Subcutaneous adipose tissue (tissue), 4 donors: ENCODE results near the gene SHOC2. TPM values are rescaled to one million over a fixed set of nuclear protein-coding genes. Genes with fewer than 3 reads are reported as not detected.

Experiments
- total RNA-seq, 4 donors: library from RNA; depleted of rRNA; stranded (reverse); fragments of >200 nt; gene quantifications; one replicate each; pipeline ENCODE4 v1.1.0, GENCODE V29; 2016
- TF ChIP-seq, protein P1 (sequence below): fragments of 450-650 bp; IDR thresholded peaks from one replicate; pipeline ENCODE4 v1.5.1; 2016; ENCODE audit warnings: low read depth, mild to moderate bottlenecking, control low read depth, antibody characterized with exemption, moderate library complexity

SHOC2 gene
- total RNA-seq, 4 donors from 2014 or later = 67.1 to 128 (median 72.0) TPM

DNA sequence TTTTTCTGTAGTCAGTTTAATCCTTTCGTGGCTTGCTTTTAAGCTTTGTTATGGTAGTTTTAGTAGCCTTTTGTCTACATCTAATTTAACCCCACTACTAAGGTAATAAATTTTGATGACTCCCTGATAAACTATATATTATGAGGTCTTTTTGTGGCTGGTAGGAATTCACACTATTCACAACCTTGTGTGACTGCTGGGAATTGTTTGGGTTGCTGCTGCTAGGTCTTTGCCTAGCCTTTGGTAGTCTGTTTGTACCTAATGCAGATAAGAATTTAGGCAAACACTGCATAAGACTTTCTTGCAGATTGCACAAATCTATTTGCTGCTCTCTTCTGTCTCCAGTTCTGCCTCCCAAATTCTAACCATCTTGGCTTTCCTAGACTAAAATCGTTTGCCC, 58.3 kb downstream of the SHOC2 start:
- TF ChIP-seq, protein P1, sequence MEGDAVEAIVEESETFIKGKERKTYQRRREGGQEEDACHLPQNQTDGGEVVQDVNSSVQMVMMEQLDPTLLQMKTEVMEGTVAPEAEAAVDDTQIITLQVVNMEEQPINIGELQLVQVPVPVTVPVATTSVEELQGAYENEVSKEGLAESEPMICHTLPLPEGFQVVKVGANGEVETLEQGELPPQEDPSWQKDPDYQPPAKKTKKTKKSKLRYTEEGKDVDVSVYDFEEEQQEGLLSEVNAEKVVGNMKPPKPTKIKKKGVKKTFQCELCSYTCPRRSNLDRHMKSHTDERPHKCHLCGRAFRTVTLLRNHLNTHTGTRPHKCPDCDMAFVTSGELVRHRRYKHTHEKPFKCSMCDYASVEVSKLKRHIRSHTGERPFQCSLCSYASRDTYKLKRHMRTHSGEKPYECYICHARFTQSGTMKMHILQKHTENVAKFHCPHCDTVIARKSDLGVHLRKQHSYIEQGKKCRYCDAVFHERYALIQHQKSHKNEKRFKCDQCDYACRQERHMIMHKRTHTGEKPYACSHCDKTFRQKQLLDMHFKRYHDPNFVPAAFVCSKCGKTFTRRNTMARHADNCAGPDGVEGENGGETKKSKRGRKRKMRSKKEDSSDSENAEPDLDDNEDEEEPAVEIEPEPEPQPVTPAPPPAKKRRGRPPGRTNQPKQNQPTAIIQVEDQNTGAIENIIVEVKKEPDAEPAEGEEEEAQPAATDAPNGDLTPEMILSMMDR = no peak

DNA sequence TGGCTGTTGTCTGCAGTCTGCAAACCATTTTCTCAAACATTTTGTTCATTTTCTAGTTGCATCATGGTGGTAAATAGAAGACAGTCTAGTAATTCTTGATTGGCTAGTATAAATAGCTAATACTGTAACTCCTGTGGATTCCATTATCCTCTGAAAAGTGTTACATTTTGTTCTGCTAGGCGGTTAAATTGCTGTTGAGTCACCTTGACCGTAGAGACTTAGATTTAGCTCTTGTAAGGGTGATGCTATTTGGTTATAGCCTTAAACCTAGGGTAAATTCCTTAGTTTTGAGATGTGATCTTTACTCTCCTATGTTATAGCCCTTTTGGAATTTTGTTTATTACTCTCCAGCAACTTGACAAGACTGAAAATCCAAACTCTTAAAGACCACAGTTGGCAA, 58.8 kb downstream of the SHOC2 start:
- TF ChIP-seq, protein P1 = no peak

DNA sequence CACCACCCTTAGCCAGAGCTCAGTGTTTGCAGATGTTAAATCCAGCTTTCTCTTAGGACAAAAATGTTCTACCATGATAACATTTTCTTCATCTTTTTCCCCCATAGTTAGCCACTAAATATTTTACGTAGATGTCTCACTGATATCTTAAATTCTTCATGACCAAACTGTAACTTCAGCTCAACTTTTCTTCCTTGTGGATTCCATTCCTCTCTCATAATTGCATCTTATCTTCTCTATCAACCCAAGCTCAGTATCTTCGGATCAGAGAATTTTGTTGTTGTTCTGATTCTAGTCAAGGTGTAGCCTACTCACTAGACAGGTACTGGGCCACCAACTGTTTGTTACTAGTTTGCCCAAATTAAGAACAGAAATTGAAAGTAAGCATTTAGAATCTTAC, 60.2 kb downstream of the SHOC2 start:
- TF ChIP-seq, protein P1 = no peak

DNA sequence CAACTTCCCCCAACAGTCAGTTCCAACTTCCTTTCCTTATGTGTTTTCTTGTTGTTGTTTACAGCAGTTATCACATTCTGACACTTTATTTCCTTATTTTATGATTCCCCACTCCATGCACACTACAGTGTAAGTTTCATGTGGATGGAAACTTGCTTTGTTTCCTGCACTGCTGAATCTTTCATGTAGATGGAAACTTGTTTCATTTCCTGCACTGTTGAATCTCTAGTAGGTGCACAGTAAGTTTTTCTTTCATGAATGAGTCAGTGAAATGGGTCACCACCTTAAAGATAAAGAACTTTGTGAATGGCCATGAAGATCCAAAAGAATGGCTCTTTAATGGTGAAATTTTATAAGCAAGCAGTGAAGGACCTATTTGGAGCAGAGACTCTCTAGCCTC, 61.4 kb downstream of the SHOC2 start:
- TF ChIP-seq, protein P1 = no peak

DNA sequence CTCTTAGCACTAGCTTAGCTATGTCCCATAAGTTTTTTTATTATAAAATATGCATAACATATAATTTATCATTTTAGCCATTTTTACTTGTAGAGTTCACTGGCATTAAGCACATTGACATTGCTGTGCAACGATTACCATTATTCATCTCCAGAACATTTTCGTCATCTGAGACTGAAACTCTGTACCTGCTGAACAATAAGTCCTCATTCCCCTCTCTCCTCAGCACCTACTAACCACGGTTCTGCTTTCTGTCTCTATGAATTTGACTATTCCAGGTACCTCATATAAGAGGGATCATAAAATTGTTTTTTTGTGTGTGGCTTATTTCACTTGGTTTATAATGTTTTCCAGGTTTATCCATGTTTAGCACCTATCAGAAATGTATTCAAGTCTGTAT, 64.1 kb downstream of the SHOC2 start:
- TF ChIP-seq, protein P1 = no peak

DNA sequence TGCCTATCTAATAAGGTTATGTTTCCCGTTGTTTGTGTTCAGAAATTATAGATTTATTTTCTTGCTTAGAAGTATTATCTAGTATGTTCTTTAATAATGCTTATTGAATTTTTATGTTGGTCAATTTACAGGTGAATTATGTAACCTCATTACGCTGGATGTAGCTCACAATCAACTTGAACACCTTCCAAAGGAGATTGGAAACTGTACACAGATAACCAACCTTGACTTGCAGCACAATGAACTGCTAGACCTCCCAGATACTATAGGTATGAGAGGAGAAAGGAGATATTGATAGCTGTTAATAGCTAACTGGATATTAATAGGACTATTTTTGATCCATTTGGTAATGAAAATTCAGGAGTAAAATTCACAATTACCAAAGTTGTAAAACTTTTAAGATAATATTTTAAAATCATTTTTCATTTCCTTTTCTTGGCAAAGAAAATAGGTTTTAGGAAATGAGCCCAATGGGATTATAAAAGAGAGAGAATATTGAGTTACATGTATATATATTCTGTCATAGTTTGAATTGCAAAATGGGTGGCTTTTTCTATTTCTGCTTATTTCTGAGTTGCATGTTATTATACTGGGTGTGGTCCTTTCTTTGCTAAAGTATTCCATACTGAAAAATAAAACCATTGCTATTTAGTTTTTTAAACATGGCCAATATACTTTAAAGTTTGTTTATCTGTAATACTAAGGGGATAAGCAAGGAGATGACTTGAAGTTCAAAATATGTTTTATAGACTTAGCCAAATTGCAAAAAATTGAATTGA, 66.3 kb downstream of the SHOC2 start:
- TF ChIP-seq, protein P1 = no peak

DNA sequence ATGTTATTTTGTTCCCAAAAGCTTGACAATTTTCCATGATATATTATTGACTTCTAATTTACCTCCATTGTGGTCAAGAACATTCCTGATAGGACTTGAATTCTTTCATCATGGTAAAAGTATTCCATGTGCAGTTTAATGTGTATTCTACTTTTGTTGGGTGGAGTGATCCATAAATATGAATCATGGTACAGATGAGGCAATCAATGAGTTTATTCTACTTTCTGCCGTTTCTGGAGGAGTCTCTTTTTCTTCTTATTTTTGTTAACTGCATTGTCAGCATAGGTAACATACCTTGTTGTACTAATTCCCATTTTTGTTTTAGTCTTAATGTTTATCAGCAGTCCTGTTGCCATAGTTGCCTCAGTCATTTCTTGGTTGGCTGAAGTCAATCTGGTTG, 69.6 kb downstream of the SHOC2 start:
- TF ChIP-seq, protein P1 = no peak
